Activated CD8-positive, alpha-beta T cell treated with anti-CD3 and anti-CD28 coated beads for 36 hours (primary cell): ENCODE measurements around the gene ACADS. TPM values are rescaled to one million over a fixed set of nuclear protein-coding genes. Genes with fewer than 3 reads are reported as not detected.

Source experiments
- ATAC-seq: fragments of 200-7000 bp; cut with Tn5 transposase; one replicate; pipeline ENCODE4 v1.10.0; 2021; ENCODE audit warnings: mild to moderate bottlenecking, moderate library complexity
- CTCF ChIA-PET: fragments of 350-600 bp; sonication (Branson Sonifier 250); formaldehyde crosslinking; loops from one replicate; lab custom pipeline; 2021; ENCODE audit warnings: antibody characterized with exemption; lab: Charles Lee
- POLR2A ChIA-PET: fragments of 350-600 bp; sonication (Branson Sonifier 250); formaldehyde crosslinking; loops from one replicate; lab custom pipeline; 2021; ENCODE audit warnings: antibody characterized with exemption; lab: Charles Lee
- DNase-seq: peaks from one replicate; pipeline ENCODE4 v3.0.0-alpha.2; 2020
- H3K27ac Mint-ChIP-seq: one replicate; pipeline ENCODE4 v1.8.0; 2021; ENCODE audit warnings: mild to moderate bottlenecking, mixed read lengths
- H3K27me3 Mint-ChIP-seq: one replicate; pipeline ENCODE4 v1.8.0; 2021; ENCODE audit warnings: mixed read lengths
- H3K36me3 Mint-ChIP-seq: one replicate; pipeline ENCODE4 v1.8.0; 2021; ENCODE audit warnings: low read depth, mixed read lengths
- H3K4me1 Mint-ChIP-seq: one replicate; pipeline ENCODE4 v1.8.0; 2021; ENCODE audit warnings: low read depth, mixed read lengths
- H3K4me3 Mint-ChIP-seq: one replicate; pipeline ENCODE4 v1.8.0; 2021; ENCODE audit warnings: mild to moderate bottlenecking, moderate library complexity, mixed read lengths
- H3K9me3 Mint-ChIP-seq: one replicate; pipeline ENCODE4 v1.8.0; 2021; ENCODE audit warnings: mixed read lengths
- intact Hi-C: fragments of 100-400 bp; cut with micrococcal nuclease; formaldehyde crosslinking; loops from one replicate; pipeline ENCODE4 v1.10.0; 2022
- total RNA-seq, 2 experiments: library from RNA; stranded (reverse); gene quantifications; one replicate each; pipeline ENCODE4 v1.2.3, GENCODE V29; 2021
- TF ChIP-seq, protein P1 (sequence below): fragments of 200-600 bp; IDR thresholded peaks from one replicate; pipeline ENCODE4 v1.8.0; 2022; ENCODE audit warnings: antibody characterized with exemption, mild to moderate bottlenecking

The ACADS gene
- total RNA-seq, 2 experiments from 2014 or later, result 17.4 to 18.1 TPM

DNA sequence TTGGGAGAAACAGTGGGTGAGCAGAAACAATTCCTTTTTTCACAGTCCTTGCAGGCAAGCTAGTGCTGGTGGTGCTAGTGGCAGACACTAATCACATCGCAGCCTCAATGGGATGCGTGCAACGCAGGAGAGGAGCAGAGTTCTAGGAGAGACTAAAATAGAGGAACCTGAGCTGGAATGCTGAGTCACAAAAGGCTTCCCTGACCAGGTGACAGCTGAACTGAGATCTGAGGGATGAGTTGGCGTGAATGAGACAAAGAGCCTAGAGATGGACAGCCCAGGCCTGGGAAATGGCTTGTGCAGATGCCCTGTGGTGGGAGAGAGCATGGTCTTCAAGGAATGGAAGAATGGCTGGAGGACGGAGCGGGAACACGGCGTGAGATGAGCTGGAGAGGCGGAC lies 25.8 kb downstream of the ACADS start:
- Mint-ChIP-seq H3K36me3 (no peaks in the 10 kb centered on the region), H3K4me3 (no peak overlapping the region), H3K4me1 (no peaks in the 10 kb centered on the region), H3K9me3 (peaks cover 4% of the 10 kb centered on the region), H3K27ac (no peak overlapping the region), H3K27me3 (peaks cover 2% of the 10 kb centered on the region)
- intact Hi-C loops, result no loop called here
- DNase-seq (no peak), ATAC-seq (no peak)
- POLR2A ChIA-PET, result no interaction called here
- TF ChIP-seq, protein P1, sequence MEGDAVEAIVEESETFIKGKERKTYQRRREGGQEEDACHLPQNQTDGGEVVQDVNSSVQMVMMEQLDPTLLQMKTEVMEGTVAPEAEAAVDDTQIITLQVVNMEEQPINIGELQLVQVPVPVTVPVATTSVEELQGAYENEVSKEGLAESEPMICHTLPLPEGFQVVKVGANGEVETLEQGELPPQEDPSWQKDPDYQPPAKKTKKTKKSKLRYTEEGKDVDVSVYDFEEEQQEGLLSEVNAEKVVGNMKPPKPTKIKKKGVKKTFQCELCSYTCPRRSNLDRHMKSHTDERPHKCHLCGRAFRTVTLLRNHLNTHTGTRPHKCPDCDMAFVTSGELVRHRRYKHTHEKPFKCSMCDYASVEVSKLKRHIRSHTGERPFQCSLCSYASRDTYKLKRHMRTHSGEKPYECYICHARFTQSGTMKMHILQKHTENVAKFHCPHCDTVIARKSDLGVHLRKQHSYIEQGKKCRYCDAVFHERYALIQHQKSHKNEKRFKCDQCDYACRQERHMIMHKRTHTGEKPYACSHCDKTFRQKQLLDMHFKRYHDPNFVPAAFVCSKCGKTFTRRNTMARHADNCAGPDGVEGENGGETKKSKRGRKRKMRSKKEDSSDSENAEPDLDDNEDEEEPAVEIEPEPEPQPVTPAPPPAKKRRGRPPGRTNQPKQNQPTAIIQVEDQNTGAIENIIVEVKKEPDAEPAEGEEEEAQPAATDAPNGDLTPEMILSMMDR, result no peak
- CTCF ChIA-PET, result interaction anchor here (0.7 to 2.8 kb wide), 4 partner anchors 31 to 221 kb away, joined by 3 to 13 read pairs (median 4); no protein-coding TSS in a partner anchor

DNA sequence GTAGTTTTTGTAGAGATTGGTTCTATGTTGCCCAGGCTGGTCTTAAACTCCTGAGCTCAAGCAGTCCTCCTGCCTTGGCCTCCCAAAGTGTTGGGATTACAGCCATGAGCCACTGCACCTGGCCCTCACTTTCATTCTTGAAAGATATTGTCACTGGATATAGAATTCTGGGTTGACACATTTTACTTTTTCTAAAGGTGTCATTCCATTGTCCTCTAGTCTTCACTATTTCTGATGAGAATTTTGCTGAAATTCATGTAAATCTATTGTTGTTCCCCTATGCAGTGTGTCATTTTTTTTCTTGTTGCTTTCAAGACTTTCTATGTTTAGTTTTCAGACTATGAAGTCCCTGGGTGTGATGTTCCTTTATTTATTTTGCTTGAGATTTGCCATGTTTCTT lies 29.2 kb downstream of the ACADS start:
- H3K4me3 Mint-ChIP-seq, result no peak overlapping the region
- H3K9me3 Mint-ChIP-seq, result peaks cover 4% of the 10 kb centered on the region
- H3K36me3 Mint-ChIP-seq, result no peaks in the 10 kb centered on the region
- CTCF ChIA-PET, result no interaction called here
- no peaks in the 10 kb centered on the region for H3K4me1 Mint-ChIP-seq
- H3K27ac Mint-ChIP-seq, result no peak overlapping the region
- TF ChIP-seq, protein P1, result no peak
- ATAC-seq, result no peak
- peaks cover 2% of the 10 kb centered on the region for H3K27me3 Mint-ChIP-seq
- DNase-seq, result no peak
- POLR2A ChIA-PET, result no interaction called here
- intact Hi-C loops, result no loop called here

DNA sequence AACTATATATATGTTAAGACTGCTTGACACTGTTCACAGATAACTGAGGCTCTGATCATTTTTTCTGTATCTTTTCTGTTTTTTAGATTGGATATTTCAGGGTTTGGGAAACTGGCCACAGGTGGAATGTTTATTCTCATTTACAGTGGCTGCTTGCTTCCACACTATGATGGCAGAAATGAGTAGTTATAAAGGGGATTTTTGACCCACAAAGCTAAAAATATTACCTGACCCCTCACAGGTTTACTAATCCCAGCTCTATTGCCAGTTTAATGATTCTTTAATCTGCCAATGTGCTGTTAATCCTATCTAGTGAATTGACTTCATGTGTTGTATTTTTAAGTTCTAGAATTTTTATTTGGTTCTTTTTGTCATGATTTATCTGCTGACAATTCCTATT lies 29.6 kb downstream of the ACADS start:
- ATAC-seq (no peak), DNase-seq (no peak)
- TF ChIP-seq, protein P1, result no peak
- no peak overlapping the region for H3K4me3 Mint-ChIP-seq
- ChIA-PET POLR2A (no interaction called here), CTCF (no interaction called here)
- H3K27me3 Mint-ChIP-seq, result peaks cover 2% of the 10 kb centered on the region
- no peaks in the 10 kb centered on the region for H3K4me1 Mint-ChIP-seq
- no peaks in the 10 kb centered on the region for H3K36me3 Mint-ChIP-seq
- intact Hi-C loops, result no loop called here
- peaks cover 4% of the 10 kb centered on the region for H3K9me3 Mint-ChIP-seq
- no peak overlapping the region for H3K27ac Mint-ChIP-seq

DNA sequence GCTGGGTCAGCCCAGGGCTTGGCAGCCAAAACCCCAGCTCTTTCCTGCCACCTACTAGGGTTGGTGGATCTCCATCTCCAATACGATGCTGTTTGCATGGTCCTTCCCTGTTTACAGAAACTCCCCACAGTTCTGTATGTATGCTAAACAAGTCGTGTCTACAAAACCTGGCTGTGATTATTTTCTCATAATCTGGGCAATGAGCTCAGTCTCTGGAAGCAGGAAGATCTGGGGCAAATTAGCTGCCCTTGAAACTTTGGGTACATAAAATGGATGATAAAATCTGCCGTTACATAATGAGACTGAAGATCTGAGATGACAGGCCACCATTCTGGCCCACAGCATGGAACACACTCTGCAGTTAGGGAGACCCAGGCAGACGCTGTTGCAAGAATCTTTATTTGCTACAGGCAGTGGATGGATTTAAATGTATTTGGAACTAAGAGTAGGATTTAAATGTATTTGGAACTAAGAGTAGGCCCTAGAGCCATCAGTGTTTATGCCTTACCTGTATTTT lies 31.7 kb downstream of the ACADS start:
- ATAC-seq (no peak), DNase-seq (no peak)
- no peaks in the 10 kb centered on the region for H3K4me1 Mint-ChIP-seq
- intact Hi-C loops, result no loop called here
- ChIA-PET CTCF (no interaction called here), POLR2A (no interaction called here)
- H3K9me3 Mint-ChIP-seq, result peaks cover 4% of the 10 kb centered on the region
- no peak overlapping the region for H3K27ac Mint-ChIP-seq
- TF ChIP-seq, protein P1, result no peak
- H3K36me3 Mint-ChIP-seq, result peaks cover 5% of the 10 kb centered on the region
- H3K27me3 Mint-ChIP-seq, result no peaks in the 10 kb centered on the region
- H3K4me3 Mint-ChIP-seq, result no peak overlapping the region

DNA sequence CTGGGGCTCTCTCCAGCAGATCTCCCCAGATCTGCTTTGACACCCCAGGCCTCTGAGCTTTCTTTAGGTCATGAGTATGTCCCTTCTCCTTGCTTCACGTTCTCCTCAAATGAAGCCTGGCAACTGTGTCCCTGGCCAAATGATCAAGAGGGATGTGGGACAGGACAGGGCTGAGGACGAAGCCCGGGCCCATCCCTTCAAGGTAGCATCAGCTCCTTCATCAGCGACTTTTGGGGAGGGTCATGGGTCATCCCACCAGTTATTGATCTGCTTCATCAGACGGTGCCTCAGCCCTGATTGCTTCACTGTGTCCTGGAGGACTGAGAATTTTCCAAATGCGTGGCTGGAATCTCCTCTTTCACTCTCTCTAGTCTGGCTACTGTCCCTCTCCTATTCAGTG lies 32.3 kb downstream of the ACADS start:
- no peak for DNase-seq
- intact Hi-C loops, result no loop called here
- no peak overlapping the region for H3K27ac Mint-ChIP-seq
- H3K4me1 Mint-ChIP-seq, result no peaks in the 10 kb centered on the region
- no peak for ATAC-seq
- H3K36me3 Mint-ChIP-seq, result peaks cover 5% of the 10 kb centered on the region
- POLR2A ChIA-PET, result no interaction called here
- peaks cover 4% of the 10 kb centered on the region for H3K9me3 Mint-ChIP-seq
- H3K27me3 Mint-ChIP-seq, result no peaks in the 10 kb centered on the region
- CTCF ChIA-PET, result no interaction called here
- TF ChIP-seq, protein P1, result no peak
- no peak overlapping the region for H3K4me3 Mint-ChIP-seq
